NCI-H1048 (cell line): ENCODE data around the gene DSG3.
"Not testable (repeated sequence)": the region's sequence is repeated elsewhere in the genome, so short reads cannot be mapped to it uniquely, and the experiment has no call there.

Experiments
- DNase-seq: peaks from one replicate; lab custom pipeline; 2025; lab: John Stamatoyannopoulos, UW

Gene DSG3

GRCh38 chr18:31491586-31491985 lies 44.0 kb downstream of the DSG3 start:
- no peak for DNase-seq

- DNase-seq: no peak
These were observed 45.1 kb downstream of the DSG3 start for GRCh38 chr18:31492671-31493070.

GRCh38 chr18:31493171-31493570 lies 45.6 kb downstream of the DSG3 start:
- no peak for DNase-seq

GRCh38 chr18:31493941-31494340 lies 46.4 kb downstream of the DSG3 start:
- no peak for DNase-seq

GRCh38 chr18:31494705-31495244 lies 47.2 kb downstream of the DSG3 start:
- not testable (repeated sequence) for DNase-seq

GRCh38 chr18:31497404-31497835 lies 49.9 kb downstream of the DSG3 start:
- DNase-seq: no peak

GRCh38 chr18:31497836-31498573 lies 50.5 kb downstream of the DSG3 start, which contains the start of gene DSG2:
Gene DSG2 (plus strand): TSS chr18:31498177. CDS start chr18:31498252, 75 bp downstream.
- peak; percentile 10 for DNase-seq

- DNase-seq: peak; percentile 10
These were observed 51.3 kb downstream of the DSG3 start for GRCh38 chr18:31498574-31499524.

- no peak for DNase-seq
These were observed 52.6 kb downstream of the DSG3 start for GRCh38 chr18:31500051-31500688.

GRCh38 chr18:31503011-31503410 lies 55.5 kb downstream of the DSG3 start:
- DNase-seq: no peak

- DNase-seq: no peak
These were observed 57.1 kb downstream of the DSG3 start for GRCh38 chr18:31504455-31505147.

GRCh38 chr18:31505156-31505555 lies 57.6 kb downstream of the DSG3 start:
- DNase-seq: no peak

- no peak for DNase-seq
These were observed 58.6 kb downstream of the DSG3 start for GRCh38 chr18:31506024-31506742.

- DNase-seq: not testable (repeated sequence)
These were observed 59.6 kb downstream of the DSG3 start for GRCh38 chr18:31507124-31507523.

- DNase-seq: no peak
These were observed 61.2 kb downstream of the DSG3 start for GRCh38 chr18:31508781-31509180.

- no peak for DNase-seq
These were observed 62.0 kb downstream of the DSG3 start for GRCh38 chr18:31509571-31509970.

- DNase-seq: no peak
These were observed 62.8 kb downstream of the DSG3 start for GRCh38 chr18:31510319-31510718.

- no peak for DNase-seq
These were observed 63.6 kb downstream of the DSG3 start for GRCh38 chr18:31511098-31511497.

GRCh38 chr18:31512203-31512764 lies 64.7 kb downstream of the DSG3 start:
- DNase-seq: no peak

GRCh38 chr18:31513189-31513935 lies 65.8 kb downstream of the DSG3 start:
- DNase-seq: no peak
